Measurements from ENCODE around the gene ZFYVE28. TPM values are rescaled to one million over a fixed set of nuclear protein-coding genes. Genes with fewer than 3 reads are reported as not detected.

Gene ZFYVE28
- total and polyA plus RNA-seq, 10 of the 15 experiments (the other 5 are each of a cell fraction or from before 2014, with no cell fraction given) = 0.06 to 1.9 (median 0.22) TPM; not detected in 1

DNA sequence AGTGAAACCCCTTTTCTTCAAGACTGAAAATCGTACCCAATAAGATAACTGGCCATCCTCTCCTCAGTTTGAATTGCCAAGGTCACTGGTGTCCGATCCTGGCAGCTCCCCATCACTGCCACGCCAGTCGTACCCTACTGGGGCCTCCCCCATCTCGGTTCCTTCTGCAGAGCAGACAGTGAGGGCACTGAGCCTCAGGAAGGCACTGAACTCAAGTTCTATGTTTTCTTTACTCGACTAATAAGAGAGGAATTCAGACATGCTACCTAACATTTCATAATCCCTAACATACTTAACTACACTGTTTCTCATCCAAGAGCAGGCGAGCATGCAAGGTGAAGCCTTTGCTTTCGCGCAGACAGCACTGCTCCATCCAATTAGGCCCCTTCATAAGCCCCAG lies 23.4 kb downstream of the ZFYVE28 start:
- POLR2A ChIA-PET = no interaction called here

More for the DNA sequence above, 23.4 kb downstream of the ZFYVE28 start:
- Histone ChIP-seq H3K79me2 (ENCODE audit: control insufficient read depth, insufficient read depth, low read length) (no peaks in the 10 kb centered on the region), H2AFZ (ENCODE audit: control insufficient read depth, low read depth, low read length) (no peak overlapping the region), H3K9ac (ENCODE audit: control insufficient read depth, insufficient read depth, low read length) (no peak overlapping the region), H3K4me1 (ENCODE audit: control insufficient read depth, insufficient read depth, low read length) (no peaks in the 10 kb centered on the region), H3K27ac (ENCODE audit: control insufficient read depth, insufficient read depth) (no peak overlapping the region), H3K36me3 (ENCODE audit: control insufficient read depth in 2 of 2, insufficient read depth in 2 of 2, low read length in 1 of 2) (no peaks in the 10 kb centered on the region), H3K27me3 (replicated peaks in 1 of 2; ENCODE audit: control insufficient read depth in 2 of 2, insufficient read depth in 2 of 2, low read length in 1 of 2) (no peaks in the 10 kb centered on the region), H3K9me3 (replicated peaks; ENCODE audit: control insufficient read depth, insufficient read depth, low read length) (no peaks in the 10 kb centered on the region), H3K4me3 (no peak overlapping the region), H4K20me1 (ENCODE audit: control insufficient read depth, insufficient read depth) (no peaks in the 10 kb centered on the region), H3K4me2 (ENCODE audit: control insufficient read depth, insufficient read depth) (no peak overlapping the region)
- DNase-seq (ENCODE audit: low read depth, low spot score) (no peak), FAIRE-seq (no peak), ATAC-seq (no peak)
- TF ChIP-seq NR2F1 (conservative IDR thresholded peaks at IDR 0.05) = no peak
- TF ChIP-seq DPF2 (IDR thresholded peaks at IDR 0.05) = no peak
- no peak for TF ChIP-seq NBN (IDR thresholded peaks at IDR 0.05)
- no peak for TF ChIP-seq YBX1 (IDR thresholded peaks at IDR 0.05)
- no peak for TF ChIP-seq TARDBP (IDR thresholded peaks at IDR 0.05; ENCODE audit: borderline replicate concordance)
- TF ChIP-seq RB1 (IDR thresholded peaks at IDR 0.05; ENCODE audit: borderline replicate concordance) = no peak
- TF ChIP-seq, protein P1, sequence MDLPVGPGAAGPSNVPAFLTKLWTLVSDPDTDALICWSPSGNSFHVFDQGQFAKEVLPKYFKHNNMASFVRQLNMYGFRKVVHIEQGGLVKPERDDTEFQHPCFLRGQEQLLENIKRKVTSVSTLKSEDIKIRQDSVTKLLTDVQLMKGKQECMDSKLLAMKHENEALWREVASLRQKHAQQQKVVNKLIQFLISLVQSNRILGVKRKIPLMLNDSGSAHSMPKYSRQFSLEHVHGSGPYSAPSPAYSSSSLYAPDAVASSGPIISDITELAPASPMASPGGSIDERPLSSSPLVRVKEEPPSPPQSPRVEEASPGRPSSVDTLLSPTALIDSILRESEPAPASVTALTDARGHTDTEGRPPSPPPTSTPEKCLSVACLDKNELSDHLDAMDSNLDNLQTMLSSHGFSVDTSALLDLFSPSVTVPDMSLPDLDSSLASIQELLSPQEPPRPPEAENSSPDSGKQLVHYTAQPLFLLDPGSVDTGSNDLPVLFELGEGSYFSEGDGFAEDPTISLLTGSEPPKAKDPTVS (IDR thresholded peaks at IDR 0.05; ENCODE audit: low read depth, low read length) = no peak
- TF ChIP-seq NR2C2 (IDR thresholded peaks at IDR 0.05; ENCODE audit: borderline replicate concordance, control insufficient read depth, insufficient read length, low read depth) = no peak
- TF ChIP-seq, protein P2, sequence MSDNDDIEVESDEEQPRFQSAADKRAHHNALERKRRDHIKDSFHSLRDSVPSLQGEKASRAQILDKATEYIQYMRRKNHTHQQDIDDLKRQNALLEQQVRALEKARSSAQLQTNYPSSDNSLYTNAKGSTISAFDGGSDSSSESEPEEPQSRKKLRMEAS (IDR thresholded peaks at IDR 0.05; ENCODE audit: low read depth, low read length) = no peak
- TF ChIP-seq ZBTB11 (CRISPR knock-in tag; IDR thresholded peaks at IDR 0.05) = no peak
- no peak for TF ChIP-seq WRNIP1 (IDR thresholded peaks at IDR 0.05; ENCODE audit: borderline replicate concordance, low read depth, low read length)
- no peak for TF ChIP-seq EED (IDR thresholded peaks at IDR 0.05; ENCODE audit: low read depth)
- TF ChIP-seq ATF3 (IDR thresholded peaks at IDR 0.05; ENCODE audit: borderline replicate concordance, extremely low read depth, low read depth, low read length) = no peak
- TF ChIP-seq TBL1XR1 (IDR thresholded peaks at IDR 0.05; ENCODE audit: low read depth, low read length) = no peak
- TF ChIP-seq, protein P3, sequence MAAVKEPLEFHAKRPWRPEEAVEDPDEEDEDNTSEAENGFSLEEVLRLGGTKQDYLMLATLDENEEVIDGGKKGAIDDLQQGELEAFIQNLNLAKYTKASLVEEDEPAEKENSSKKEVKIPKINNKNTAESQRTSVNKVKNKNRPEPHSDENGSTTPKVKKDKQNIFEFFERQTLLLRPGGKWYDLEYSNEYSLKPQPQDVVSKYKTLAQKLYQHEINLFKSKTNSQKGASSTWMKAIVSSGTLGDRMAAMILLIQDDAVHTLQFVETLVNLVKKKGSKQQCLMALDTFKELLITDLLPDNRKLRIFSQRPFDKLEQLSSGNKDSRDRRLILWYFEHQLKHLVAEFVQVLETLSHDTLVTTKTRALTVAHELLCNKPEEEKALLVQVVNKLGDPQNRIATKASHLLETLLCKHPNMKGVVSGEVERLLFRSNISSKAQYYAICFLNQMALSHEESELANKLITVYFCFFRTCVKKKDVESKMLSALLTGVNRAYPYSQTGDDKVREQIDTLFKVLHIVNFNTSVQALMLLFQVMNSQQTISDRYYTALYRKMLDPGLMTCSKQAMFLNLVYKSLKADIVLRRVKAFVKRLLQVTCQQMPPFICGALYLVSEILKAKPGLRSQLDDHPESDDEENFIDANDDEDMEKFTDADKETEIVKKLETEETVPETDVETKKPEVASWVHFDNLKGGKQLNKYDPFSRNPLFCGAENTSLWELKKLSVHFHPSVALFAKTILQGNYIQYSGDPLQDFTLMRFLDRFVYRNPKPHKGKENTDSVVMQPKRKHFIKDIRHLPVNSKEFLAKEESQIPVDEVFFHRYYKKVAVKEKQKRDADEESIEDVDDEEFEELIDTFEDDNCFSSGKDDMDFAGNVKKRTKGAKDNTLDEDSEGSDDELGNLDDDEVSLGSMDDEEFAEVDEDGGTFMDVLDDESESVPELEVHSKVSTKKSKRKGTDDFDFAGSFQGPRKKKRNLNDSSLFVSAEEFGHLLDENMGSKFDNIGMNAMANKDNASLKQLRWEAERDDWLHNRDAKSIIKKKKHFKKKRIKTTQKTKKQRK (IDR thresholded peaks at IDR 0.05; ENCODE audit: low read depth, low read length) = no peak
- TF ChIP-seq HDAC6 (IDR thresholded peaks at IDR 0.05; ENCODE audit: unreplicated experiment) = no peak
- ChIA-PET RAD21 (ENCODE audit: unreplicated experiment) (no interaction called here), CTCF (interaction anchor here (0.6 kb wide), 1 partner anchor 99 kb away, joined by 3 read pairs; no protein-coding TSS in a partner anchor), SMC1A (ENCODE audit: uncharacterized antibody, unreplicated experiment) (interaction anchor here (0.9 kb wide), 1 partner anchor 18 kb away, joined by 4 read pairs; no protein-coding TSS in a partner anchor)
- intact Hi-C loops (cut with micrococcal nuclease; ENCODE audit: unreplicated experiment) = no loop called here
- no TSS peak for BruUV-seq (replicated peaks)
- in situ Hi-C loops (cut with MboI) = no loop called here
- 63% methylated on average over 9 of the region's 9 CpGs for WGBS (ENCODE audit: insufficient coverage, insufficient replicate concordance, low lambda C conversion rate, missing lambda C conversion rate)

All from GM12878 (cell line).